ENCODE measurements around the gene ZNF564. TPM values are rescaled to one million over a fixed set of nuclear protein-coding genes. Genes with fewer than 3 reads are reported as not detected.

ZNF564 gene
- total and polyA plus RNA-seq, 2 of the 8 experiments (the other 6 are each of a cell fraction or from before 2014, with no cell fraction given) = 0.89 to 10.4 TPM

- TF ChIP-seq POLR2A (IDR thresholded peaks at IDR 0.05; ENCODE audit: control extremely low read depth in 1 of 2, low read depth in 2 of 2, low read length in 2 of 2) (no peak), TBP (IDR thresholded peaks at IDR 0.05; ENCODE audit: low read depth, low read length) (no peak), SP1 (IDR thresholded peaks at IDR 0.05; ENCODE audit: low read depth, low read length) (no peak), RFX5 (IDR thresholded peaks at IDR 0.05; ENCODE audit: borderline replicate concordance, low read depth, low read length) (no peak), ATF2 (IDR thresholded peaks at IDR 0.05; ENCODE audit: low read length) (no peak), CHD1 (IDR thresholded peaks at IDR 0.05; ENCODE audit: low read depth, low read length) (no peak), BRCA1 (IDR thresholded peaks at IDR 0.05; ENCODE audit: low read depth, low read length) (no peak), POLR2AphosphoS5 (IDR thresholded peaks at IDR 0.05; ENCODE audit: low read depth, low read length) (no peak), ATF3 (IDR thresholded peaks at IDR 0.05; ENCODE audit: insufficient read depth, low read depth, low read length) (no peak)
These were observed 6.8 kb downstream of the ZNF564 start (continued) for GRCh38 chr19:12544401-12544876.
